MM.1S (cell line): ENCODE data around the gene APOOL.

Experiments used
- EZH2 ChIP-seq: fragments of 300-600 bp; sonication (generic); optimal IDR thresholded peaks from 2 replicates; pipeline ENCODE3; 2017; ENCODE audit warnings: low read depth, mild to moderate bottlenecking, antibody characterized with exemption, low read length, mixed read lengths
- EZH2phosphoT487 ChIP-seq: fragments of 300-600 bp; sonication (generic); IDR thresholded peaks from 2 replicates; pipeline ENCODE4 v1.6.1; 2018; ENCODE audit warnings: antibody characterized with exemption, low read length
- TF ChIP-seq, protein P1 (sequence below): fragments of 300-600 bp; sonication (generic); IDR thresholded peaks from 2 replicates; pipeline ENCODE4 v1.5.1; 2016; ENCODE audit warnings: antibody characterized with exemption, low read length, mixed read lengths

DNA sequence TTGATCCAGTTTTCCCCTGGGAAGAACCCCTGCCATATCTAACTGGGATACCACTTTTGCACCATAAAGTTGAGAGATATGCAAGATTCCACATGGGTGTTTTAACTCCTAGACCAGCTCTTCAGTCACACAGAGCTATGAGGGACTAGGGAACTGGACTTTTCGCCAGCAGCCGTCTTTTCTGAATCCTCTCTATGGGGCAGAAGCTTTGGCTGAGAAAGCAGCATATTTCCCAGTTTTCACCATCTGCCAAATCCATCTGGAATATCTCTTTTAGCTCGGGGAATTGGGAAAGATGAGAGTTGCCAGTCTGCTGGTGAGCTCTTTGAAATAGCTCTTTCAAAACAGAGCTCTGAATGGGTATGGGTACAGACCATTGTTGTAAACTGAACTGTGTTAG is 20.9 kb downstream of the APOOL start:
- TF ChIP-seq, protein P1, sequence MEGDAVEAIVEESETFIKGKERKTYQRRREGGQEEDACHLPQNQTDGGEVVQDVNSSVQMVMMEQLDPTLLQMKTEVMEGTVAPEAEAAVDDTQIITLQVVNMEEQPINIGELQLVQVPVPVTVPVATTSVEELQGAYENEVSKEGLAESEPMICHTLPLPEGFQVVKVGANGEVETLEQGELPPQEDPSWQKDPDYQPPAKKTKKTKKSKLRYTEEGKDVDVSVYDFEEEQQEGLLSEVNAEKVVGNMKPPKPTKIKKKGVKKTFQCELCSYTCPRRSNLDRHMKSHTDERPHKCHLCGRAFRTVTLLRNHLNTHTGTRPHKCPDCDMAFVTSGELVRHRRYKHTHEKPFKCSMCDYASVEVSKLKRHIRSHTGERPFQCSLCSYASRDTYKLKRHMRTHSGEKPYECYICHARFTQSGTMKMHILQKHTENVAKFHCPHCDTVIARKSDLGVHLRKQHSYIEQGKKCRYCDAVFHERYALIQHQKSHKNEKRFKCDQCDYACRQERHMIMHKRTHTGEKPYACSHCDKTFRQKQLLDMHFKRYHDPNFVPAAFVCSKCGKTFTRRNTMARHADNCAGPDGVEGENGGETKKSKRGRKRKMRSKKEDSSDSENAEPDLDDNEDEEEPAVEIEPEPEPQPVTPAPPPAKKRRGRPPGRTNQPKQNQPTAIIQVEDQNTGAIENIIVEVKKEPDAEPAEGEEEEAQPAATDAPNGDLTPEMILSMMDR = no peak
- no peak for TF ChIP-seq EZH2
- TF ChIP-seq EZH2phosphoT487 = no peak
